ENCODE data around the gene SPATS1.

DNA sequence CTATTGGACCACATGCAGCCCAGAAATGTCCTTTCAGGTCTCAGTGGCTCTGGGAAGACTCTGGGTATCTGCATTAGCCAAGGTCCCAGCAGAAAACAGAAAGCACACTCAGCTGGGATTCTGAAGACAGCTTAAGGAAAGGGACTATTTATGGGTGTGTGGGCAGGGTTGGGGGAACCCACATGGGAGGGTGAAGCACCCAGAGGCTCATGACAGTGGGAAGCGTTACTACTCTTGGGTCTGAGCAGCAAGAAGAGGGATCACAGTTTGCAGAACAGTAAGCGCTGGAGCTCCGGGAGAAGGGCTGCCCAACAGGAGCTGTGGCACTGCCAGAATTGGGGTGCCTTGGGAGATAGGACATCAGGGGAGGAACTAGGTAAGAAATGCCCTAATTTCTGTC, 32.6 kb downstream of the SPATS1 start:
- TF ChIP-seq EZH2 (IDR thresholded peaks at IDR 0.05; ENCODE audit: low read length), result no peak
- TF ChIP-seq, protein P1, sequence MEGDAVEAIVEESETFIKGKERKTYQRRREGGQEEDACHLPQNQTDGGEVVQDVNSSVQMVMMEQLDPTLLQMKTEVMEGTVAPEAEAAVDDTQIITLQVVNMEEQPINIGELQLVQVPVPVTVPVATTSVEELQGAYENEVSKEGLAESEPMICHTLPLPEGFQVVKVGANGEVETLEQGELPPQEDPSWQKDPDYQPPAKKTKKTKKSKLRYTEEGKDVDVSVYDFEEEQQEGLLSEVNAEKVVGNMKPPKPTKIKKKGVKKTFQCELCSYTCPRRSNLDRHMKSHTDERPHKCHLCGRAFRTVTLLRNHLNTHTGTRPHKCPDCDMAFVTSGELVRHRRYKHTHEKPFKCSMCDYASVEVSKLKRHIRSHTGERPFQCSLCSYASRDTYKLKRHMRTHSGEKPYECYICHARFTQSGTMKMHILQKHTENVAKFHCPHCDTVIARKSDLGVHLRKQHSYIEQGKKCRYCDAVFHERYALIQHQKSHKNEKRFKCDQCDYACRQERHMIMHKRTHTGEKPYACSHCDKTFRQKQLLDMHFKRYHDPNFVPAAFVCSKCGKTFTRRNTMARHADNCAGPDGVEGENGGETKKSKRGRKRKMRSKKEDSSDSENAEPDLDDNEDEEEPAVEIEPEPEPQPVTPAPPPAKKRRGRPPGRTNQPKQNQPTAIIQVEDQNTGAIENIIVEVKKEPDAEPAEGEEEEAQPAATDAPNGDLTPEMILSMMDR (optimal IDR thresholded peaks at IDR 0.05 in 1 of 3, IDR thresholded peaks at IDR 0.05 in 1 of 3, conservative IDR thresholded peaks at IDR 0.05 in 1 of 3; ENCODE audit: extremely low read depth in 1 of 3, insufficient read depth in 2 of 3, low read length in 3 of 3), result no peak
